ENCODE data around the gene WDR37. TPM values are rescaled to one million over a fixed set of nuclear protein-coding genes. Genes with fewer than 3 reads are reported as not detected.

Gene WDR37
- total and polyA plus RNA-seq, 9 of the 15 experiments (the other 6 are each of a cell fraction or from before 2014, with no cell fraction given), result 2.3 to 11.6 (median 6.7) TPM

DNA sequence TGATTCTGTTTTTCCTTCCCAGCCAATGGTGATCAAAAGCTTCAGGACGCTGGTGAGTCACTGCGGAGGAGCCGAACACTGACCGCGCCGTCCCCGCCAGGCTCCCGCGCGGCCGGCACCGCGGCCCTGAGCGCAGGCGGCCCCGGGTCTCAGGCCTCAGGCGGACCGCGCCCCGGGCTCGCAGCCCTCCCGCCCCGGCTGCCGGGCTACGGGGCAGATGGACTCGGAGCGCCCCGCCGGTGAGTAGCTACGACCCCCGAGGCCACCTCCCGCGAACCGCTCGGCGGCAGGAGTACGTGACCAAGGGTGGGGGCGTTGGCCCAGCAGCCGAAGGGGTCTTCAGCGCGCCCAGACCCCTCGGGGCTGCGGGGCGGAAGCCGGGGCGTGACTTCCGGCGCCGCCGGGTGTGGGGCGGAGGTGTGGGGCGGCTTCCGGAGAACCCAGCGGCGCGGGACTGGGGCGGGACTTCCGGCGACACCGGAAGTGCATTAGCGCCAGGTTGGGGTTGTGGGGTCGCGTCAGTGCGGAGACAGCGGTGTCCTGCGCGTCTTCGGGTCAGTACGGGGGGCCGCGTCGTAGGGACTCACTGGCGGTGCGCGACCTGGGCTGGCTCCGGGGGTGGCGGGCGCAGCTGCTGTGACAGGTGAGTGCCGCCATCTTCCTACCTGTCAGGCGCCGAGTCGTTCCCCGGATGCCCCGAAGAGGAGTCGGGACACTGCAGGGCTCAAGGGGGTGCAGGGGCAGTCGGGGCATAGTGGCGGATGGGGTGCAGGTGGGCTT lies at the start of gene WDR37 (continued):
- TF ChIP-seq CREBBP (IDR thresholded peaks at IDR 0.05; ENCODE audit: low read depth, low read length) (no peak), DPF2 (IDR thresholded peaks at IDR 0.05) (no peak), DIDO1 (tag; IDR thresholded peaks at IDR 0.05; ENCODE audit: low read depth) (peak; percentile 82), TAF15 (IDR thresholded peaks at IDR 0.05; ENCODE audit: low read depth, low read length) (no peak), RB1 (IDR thresholded peaks at IDR 0.05; ENCODE audit: low read depth) (peak; percentile 76), ZSCAN32 (CRISPR knock-in tag; IDR thresholded peaks at IDR 0.05) (no peak), SRF (CRISPR knock-in tag; IDR thresholded peaks at IDR 0.05) (0 out of 4 replicates have a peak, but pooled peaks of 1 of the 2 experiments have one; percentile 33), CAMTA2 (CRISPR knock-in tag; conservative IDR thresholded peaks at IDR 0.05) (no peak), GABPB1 (CRISPR knock-in tag; IDR thresholded peaks at IDR 0.05) (peak; percentile 96), ZFP36 (IDR thresholded peaks at IDR 0.05; ENCODE audit: low read depth, low read length, partially characterized antibody) (no peak), SMAD2 (IDR thresholded peaks at IDR 0.05; ENCODE audit: low read depth, low read length) (no peak)
- TF ChIP-seq, protein P1, sequence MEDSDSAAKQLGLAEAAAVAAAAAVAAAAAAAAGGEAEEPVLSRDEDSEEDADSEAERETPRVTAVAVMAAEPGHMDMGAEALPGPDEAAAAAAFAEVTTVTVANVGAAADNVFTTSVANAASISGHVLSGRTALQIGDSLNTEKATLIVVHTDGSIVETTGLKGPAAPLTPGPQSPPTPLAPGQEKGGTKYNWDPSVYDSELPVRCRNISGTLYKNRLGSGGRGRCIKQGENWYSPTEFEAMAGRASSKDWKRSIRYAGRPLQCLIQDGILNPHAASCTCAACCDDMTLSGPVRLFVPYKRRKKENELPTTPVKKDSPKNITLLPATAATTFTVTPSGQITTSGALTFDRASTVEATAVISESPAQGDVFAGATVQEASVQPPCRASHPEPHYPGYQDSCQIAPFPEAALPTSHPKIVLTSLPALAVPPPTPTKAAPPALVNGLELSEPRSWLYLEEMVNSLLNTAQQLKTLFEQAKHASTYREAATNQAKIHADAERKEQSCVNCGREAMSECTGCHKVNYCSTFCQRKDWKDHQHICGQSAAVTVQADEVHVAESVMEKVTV (CRISPR knock-in tag; IDR thresholded peaks at IDR 0.05), result no peak
- TF ChIP-seq, protein P2, sequence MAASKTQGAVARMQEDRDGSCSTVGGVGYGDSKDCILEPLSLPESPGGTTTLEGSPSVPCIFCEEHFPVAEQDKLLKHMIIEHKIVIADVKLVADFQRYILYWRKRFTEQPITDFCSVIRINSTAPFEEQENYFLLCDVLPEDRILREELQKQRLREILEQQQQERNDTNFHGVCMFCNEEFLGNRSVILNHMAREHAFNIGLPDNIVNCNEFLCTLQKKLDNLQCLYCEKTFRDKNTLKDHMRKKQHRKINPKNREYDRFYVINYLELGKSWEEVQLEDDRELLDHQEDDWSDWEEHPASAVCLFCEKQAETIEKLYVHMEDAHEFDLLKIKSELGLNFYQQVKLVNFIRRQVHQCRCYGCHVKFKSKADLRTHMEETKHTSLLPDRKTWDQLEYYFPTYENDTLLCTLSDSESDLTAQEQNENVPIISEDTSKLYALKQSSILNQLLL (CRISPR knock-in tag; IDR thresholded peaks at IDR 0.05; ENCODE audit: borderline replicate concordance), result no peak
- TF ChIP-seq, protein P3, sequence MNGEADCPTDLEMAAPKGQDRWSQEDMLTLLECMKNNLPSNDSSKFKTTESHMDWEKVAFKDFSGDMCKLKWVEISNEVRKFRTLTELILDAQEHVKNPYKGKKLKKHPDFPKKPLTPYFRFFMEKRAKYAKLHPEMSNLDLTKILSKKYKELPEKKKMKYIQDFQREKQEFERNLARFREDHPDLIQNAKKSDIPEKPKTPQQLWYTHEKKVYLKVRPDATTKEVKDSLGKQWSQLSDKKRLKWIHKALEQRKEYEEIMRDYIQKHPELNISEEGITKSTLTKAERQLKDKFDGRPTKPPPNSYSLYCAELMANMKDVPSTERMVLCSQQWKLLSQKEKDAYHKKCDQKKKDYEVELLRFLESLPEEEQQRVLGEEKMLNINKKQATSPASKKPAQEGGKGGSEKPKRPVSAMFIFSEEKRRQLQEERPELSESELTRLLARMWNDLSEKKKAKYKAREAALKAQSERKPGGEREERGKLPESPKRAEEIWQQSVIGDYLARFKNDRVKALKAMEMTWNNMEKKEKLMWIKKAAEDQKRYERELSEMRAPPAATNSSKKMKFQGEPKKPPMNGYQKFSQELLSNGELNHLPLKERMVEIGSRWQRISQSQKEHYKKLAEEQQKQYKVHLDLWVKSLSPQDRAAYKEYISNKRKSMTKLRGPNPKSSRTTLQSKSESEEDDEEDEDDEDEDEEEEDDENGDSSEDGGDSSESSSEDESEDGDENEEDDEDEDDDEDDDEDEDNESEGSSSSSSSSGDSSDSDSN (IDR thresholded peaks at IDR 0.05; ENCODE audit: borderline replicate concordance in 1 of 2, low read depth in 2 of 2, low read length in 2 of 2), result peak; percentile 81 to 95; a peak in 3 of 4 replicates
- TF ChIP-seq, protein P4, sequence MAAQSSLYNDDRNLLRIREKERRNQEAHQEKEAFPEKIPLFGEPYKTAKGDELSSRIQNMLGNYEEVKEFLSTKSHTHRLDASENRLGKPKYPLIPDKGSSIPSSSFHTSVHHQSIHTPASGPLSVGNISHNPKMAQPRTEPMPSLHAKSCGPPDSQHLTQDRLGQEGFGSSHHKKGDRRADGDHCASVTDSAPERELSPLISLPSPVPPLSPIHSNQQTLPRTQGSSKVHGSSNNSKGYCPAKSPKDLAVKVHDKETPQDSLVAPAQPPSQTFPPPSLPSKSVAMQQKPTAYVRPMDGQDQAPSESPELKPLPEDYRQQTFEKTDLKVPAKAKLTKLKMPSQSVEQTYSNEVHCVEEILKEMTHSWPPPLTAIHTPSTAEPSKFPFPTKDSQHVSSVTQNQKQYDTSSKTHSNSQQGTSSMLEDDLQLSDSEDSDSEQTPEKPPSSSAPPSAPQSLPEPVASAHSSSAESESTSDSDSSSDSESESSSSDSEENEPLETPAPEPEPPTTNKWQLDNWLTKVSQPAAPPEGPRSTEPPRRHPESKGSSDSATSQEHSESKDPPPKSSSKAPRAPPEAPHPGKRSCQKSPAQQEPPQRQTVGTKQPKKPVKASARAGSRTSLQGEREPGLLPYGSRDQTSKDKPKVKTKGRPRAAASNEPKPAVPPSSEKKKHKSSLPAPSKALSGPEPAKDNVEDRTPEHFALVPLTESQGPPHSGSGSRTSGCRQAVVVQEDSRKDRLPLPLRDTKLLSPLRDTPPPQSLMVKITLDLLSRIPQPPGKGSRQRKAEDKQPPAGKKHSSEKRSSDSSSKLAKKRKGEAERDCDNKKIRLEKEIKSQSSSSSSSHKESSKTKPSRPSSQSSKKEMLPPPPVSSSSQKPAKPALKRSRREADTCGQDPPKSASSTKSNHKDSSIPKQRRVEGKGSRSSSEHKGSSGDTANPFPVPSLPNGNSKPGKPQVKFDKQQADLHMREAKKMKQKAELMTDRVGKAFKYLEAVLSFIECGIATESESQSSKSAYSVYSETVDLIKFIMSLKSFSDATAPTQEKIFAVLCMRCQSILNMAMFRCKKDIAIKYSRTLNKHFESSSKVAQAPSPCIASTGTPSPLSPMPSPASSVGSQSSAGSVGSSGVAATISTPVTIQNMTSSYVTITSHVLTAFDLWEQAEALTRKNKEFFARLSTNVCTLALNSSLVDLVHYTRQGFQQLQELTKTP (IDR thresholded peaks at IDR 0.05; ENCODE audit: low read depth in 1 of 2, partially characterized antibody in 2 of 2), result no peak
- TF ChIP-seq, protein P5, sequence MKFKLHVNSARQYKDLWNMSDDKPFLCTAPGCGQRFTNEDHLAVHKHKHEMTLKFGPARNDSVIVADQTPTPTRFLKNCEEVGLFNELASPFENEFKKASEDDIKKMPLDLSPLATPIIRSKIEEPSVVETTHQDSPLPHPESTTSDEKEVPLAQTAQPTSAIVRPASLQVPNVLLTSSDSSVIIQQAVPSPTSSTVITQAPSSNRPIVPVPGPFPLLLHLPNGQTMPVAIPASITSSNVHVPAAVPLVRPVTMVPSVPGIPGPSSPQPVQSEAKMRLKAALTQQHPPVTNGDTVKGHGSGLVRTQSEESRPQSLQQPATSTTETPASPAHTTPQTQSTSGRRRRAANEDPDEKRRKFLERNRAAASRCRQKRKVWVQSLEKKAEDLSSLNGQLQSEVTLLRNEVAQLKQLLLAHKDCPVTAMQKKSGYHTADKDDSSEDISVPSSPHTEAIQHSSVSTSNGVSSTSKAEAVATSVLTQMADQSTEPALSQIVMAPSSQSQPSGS (CRISPR knock-in tag; IDR thresholded peaks at IDR 0.05), result no peak

Measured in K562 (cell line).